NCI-H1694 treated with DMSO at 0.1 percent for 48 hours (cell line): ENCODE measurements around the gene TRPM8.

Experiments used
- DNase-seq: peaks from one replicate; lab custom pipeline; 2025; lab: John Stamatoyannopoulos, UW

The TRPM8 gene

DNA sequence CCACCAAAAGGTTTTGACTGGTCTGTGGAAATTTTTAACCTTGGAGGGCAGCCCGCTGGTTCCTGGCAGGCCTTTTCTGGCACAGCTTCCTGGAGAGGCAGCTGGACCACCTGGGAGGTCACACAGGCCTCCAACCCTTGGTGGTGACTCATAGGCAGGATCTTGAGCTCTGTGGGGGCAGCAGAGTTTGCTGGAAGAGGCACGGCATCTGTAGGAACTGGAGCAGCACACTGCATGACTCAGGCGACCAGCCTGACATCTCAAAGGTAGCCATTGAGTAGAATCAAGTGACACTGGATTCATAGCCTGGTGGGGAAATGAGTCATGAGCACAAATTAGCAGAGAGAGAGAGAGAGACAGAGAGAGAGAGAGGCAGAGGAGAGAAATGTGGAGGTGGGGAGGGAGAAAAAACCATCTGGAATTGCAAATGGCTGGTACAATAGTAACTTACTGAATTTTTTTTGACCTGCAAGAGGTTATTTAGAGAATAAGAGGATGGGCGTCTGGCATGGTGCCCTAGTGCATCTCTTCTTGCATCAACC, 57.4 kb downstream of the TRPM8 start:
- DNase-seq: no peak

DNA sequence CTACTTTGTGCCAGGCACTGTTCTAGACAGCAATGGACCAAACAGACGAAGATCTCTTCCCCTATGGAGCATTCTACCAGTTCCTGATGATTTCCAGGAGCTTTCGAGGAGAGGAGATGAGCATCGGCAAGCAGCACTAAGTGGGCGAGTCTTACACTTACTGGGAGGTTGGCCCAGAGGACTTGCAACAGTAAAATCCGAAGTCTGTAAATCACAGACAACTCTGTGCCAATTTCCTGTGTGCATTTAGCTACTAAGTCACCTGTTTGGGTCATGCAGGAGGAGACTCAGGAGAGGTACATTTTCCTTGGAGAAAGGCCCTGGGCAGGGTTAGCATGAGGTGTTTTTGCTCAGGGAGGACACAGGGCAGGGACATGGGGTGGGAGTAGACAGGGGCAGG, 58.9 kb downstream of the TRPM8 start:
- no peak for DNase-seq

DNA sequence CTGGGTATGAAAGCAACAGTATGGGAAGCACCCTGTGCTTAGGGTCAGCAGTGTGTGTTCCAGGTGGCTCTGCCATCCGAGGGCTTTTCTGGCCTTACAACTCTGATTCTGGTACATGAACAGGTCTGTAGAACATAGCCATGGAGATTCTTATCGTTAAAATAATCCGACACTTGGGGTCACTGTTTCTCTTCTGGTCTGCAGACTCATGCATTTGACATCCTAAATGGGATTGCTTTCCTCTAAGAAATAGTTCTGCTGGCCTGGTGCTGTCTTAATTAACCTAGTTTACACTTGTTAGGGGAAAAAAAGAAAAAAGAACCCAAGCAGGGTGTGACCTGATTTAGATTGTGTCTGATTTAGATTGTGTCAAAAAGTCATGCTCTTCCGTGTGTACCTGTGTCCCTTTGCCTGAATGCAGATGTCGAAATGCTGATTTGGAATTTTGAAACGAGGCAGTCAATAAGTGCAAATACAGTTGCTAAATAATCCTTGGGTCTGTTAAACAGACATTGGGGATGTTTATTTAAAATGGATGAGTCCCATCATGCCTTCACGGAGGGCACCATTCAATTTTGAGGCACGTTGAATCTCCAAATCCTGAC, 59.6 kb downstream of the TRPM8 start:
- peak; percentile 85 for DNase-seq

DNA sequence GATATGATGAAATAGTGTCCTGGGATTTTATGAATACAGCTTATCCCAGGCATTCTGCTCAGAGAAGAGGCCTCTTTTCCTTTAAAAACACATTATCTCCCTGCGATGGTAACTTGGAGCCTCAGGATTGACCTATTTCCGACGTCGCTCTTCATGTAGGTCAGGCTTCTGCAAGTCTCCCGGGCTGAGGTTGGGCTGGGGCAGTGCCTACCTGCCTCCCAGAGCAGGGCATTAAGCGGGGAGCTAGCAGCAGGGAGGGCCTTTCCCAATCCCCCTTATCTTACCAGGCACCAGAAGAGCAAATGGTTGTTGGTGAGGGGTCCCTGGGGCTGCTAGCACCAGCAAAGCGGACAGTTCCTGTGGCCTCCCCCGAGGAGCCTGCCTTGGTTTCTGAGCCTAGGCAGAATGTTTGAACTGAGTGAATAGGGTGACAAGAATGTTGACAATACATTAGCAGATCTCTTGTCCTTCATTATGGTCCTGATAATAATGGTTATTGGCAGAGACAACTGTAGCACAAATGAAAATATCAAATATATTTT, 60.2 kb downstream of the TRPM8 start:
- DNase-seq: no peak

DNA sequence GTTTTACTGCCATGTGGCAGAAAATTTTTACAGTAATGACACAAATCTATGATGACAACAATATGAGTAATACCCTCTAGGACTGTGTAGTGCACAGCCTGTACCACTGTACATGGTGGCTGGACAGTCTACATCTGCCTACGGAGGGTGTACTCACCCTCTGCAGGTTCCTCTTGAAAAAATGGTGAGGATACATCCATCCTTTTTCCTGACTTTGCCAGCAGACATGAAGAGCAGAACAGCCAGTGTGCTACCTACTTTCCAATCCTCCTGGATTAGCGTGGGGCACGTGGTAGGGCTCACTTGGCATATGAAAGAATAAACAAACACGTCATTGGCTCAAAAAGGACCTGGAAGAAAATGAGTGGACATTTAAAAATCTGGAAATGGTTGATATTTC, 62.6 kb downstream of the TRPM8 start:
- DNase-seq: no peak

DNA sequence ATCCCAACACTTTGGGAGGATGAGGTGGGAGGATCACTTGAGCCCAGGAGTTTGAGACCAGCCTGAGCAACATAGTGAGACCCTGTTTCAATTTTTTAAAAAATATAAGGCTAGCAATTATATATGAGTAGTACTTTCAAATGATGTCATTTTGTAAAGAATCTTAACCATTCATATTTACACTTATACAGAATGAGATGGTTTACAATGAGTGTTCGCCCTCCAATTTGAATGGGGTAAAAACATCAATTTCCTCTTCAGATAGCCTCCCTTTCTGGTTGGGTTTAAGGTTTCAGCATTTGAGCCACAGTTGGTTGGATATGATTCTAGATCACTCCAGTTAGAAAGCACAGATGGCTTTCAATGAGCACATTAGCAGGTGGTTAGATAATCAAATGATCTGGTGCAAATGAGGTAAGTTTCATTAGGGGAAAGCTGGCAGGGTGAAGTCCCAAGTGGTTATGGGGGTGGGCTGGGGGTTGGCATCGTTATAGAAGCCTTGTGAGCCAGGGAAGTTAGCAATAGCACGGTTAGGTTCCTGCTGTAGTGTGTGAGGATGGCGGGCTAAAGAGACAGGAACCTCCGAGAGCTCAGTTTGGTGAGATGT, 63.9 kb downstream of the TRPM8 start:
- peak; percentile 98 for DNase-seq

DNA sequence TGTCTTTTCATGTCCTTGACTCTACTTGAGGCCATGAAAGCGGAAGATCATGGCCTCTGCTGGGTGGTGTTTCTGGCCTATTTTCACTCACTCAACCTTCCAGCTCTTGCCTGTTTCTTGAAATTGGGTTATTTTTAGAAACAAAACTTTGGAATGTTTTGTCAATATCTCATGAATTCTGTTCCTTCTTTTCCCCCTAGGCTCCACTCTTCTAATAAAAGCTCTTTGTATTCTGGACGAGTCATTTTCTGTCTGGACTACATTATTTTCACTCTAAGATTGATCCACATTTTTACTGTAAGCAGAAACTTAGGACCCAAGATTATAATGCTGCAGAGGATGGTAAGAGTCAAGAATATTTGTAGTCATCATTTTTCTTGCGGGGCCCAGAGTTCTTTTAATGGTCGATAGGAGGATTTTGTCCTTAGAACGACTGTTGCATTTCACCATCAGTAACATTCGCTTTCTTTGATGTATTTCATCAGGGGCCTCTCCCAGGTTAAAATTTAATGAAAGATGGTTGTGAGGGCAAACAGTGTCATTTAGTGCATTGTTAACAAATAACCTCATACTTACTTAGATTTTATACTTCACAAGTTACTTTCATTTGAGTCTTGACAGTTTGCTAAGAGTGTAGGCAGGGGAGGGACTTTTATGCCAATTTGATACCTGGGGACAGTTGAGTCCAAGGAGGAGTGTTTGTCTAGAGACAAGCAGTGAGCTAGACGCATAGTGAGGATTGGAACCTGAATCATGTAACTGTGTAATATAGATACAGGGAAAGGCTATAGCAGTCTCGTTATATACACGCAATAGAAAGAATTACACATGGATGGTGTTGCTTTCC, 64.6 kb downstream of the TRPM8 start:
- DNase-seq: no peak

DNA sequence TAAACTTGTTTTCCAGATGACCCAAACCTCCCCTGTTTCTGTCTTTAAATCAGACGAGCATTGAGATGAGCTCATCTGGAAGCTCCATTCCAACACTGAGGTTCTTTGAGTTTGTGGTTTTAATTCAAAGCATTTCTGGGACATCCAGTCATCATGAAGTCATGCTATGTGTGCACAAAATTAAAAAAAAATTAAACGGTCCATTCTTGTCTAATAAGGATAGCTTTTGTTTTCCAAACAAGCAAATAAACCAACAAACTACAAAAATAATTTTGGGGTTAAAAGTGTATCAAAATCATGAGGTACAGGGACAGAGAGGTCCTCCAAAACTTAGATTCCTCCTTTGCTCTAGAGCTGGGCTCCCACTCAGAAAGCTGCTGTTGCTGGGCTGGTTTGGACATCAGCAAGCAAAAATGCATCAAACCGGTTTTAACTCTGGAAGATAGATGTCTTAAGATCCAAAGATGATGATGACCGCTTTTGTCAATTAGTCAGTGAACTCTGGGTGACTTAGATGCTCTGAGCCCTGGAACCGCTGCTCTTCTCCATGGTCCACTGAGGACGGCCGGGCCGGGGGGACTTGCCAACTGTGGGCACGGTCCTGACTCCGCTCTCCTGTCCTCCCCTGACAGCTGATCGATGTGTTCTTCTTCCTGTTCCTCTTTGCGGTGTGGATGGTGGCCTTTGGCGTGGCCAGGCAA, 65.4 kb downstream of the TRPM8 start:
- DNase-seq: no peak

DNA sequence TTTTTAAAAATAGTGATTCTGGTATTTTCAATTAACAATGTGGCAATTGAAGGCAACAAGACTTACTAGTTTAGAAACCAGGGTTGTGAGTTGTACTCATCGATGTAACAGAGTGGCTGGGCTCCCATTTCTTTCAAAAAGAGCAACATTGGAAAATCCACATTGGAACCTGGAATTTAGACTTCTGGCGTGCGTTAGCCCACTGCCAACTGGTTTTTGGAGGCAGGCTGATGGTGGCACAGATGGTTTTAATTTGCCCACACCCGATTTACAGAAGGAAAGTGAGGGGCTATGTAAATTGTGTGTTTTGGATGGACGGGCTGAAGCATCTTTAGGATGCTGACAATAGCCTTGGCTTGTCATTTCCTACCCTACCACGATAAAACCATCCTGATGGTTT, 66.3 kb downstream of the TRPM8 start:
- DNase-seq: no peak

DNA sequence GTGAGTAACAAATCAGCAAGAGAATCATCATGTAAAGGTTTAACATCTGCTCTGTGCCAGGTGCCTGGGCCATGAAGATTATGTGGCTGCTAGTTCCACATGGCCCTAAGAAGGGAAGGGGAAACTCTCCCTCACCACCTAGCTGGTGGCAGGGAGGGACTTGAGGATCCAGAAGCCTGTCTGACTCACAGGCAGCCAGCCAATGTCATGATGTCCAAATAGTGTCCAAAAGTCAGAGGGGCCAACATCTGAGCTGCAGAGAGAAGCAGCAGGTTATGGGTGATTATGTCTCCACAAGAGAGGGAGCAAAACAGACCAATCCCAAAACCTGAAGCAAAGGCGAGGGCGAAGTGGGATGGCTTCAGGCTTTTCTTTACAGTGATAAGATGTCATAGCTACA, 71.4 kb downstream of the TRPM8 start:
- no peak for DNase-seq

DNA sequence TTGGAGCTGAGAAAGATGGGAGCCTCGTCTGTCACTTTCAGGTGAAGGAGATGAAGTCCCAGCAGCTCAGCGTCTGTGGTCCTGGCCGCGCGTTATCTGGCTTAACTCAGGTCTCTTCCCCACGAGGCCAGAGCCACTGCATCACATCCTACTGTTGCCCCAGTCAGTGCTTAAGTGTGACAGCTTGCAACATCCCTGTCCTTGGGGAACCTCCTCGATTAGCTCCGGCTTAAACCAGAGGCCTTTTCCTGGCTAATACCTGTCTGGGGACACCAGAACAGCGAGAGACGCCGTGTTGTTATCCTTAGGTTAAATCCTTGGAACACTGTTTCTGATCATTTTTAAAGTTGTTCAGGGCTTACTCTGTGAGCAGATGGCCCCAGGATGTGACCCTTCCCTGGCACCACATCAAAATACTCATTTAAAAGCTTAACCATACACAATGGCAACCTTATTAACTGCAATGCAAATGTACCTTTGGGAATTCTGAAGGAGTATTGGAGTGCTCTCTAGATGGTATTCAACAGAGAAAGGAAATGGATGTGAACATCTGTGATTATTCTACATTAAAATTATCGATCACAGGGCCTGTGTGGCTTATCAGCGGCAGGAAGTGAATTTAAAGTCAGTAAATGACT, 72.2 kb downstream of the TRPM8 start:
- DNase-seq: peak; percentile 67

DNA sequence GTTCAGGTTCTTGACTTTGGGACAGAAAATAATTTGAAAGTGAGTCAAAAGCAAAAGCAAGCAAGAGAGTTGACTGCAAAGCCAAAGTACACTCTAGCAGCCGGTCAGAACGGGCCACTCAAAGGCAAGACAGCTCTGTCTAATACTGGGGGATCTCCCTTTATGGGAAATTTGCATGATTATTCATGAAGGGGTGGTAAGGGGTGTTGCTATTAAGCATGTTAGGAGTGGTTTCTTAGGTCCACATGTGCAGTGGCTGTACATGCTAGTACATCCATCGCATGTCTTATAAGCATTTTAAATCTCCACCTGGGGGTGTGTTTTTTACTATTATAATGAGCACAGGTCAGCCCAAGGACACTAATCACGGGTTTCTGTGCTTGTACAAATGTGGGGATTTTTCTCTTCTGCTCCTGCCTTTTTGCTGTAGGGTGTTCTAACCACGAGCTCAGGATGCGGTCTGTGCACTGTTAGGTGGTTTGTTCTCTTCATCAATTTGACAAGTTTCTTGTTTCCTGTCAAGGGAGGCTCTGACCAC, 73.2 kb downstream of the TRPM8 start:
- no peak for DNase-seq

DNA sequence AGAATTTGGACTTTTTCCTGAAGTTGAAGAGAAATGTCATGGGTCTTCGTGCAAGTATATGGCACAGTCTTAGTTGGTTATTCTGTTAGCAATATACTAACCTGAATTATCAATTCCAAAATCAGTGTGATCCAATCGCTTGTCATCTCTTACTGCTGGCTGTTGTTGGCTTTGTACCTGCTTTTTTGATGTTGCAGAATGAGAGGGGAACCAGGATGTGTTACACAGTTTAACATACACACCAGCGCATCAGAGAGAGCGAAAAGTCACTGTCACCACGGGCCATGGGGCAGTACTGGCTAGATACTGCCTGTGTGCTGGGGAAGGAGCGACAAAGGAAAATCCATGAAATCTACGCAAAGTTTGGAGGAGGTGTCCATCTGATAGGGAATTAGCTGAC, 74.0 kb downstream of the TRPM8 start:
- DNase-seq: no peak

DNA sequence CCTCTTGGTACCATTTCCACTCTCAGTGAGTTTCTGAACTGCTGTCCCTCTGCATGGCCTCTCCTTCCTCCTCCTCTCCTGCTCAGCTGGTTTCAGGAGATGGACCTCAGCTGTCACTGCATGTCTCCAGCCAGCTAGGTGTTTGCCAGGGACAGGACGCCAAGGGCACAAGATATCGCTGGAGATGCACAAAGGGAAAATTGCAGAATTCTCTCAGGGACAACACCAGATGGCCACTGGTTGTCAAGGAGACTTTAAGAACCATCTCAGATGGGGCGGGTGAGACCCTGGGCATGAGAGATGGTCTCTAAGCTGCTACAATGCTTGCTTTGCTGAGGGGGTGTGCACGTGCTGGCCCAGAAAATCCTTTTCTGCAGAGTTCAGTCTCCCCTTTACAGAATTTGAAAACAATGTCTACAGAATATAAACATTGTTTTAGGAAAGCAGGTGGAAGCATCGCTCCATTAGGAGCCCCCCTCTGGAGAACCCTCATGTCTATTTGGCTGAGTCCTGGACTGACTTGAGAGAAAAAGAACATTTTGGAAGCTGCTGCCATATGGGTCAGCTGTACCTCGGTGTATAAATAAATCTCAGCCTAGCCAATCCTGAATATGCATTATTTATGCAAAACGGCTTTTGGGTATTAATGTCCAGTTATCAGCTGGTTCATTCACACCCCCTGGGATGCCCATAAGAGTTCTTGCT, 75.5 kb downstream of the TRPM8 start:
- DNase-seq: no peak

DNA sequence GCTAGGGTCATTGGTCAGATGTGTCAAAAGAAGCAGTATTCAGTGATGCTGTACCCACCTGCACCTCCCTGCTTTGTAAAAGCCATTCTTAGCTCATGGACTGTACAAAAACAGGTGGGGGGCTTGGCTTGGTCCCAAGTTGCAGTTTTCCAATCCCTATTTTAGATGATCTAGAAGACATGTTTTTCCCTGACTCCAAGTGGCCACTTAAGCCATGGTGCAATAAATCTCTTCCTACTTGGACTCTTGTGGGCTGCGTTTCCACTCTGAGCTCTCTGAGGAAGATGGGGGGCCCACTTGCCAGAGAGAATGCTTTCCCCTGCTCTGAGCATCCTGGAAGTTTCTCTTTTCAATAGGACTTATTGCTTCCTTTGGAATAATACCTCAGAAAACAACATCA, 76.3 kb downstream of the TRPM8 start:
- DNase-seq: no peak

DNA sequence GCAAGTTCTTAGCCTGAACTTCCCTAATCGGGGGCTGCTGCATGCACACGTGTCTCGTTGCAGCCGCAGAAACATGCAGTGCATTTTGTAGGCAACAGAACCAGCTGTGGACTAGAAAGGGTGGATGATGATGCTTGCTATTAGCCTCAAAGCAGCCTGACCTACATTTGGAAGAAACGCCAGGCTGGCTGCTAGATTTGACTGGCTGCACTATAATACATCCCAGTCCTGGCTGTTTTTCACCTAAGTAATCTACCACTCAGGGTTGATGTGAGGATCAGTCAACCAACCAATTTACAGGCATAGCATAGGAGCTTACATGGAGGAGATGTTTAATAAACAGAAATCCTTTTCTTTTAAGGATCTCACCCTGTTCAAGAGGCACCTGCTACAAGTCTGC, 77.0 kb downstream of the TRPM8 start:
- no peak for DNase-seq

DNA sequence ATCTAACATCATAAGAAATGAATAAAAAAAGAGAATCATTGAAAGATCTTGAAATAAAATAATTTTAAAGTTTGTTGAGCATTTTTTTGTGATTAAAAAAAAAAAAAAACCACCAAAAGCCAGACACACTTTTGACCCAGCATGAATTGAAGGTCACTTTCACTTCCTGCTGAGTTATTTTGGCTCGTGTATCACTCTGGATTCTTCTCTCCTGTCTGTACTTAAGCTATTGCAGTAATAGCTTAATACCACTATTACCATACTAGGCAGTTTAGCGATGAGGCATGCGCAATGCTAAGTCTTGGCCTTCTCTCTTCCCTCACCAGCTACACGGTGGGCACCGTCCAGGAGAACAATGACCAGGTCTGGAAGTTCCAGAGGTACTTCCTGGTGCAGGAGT, 78.8 kb downstream of the TRPM8 start:
- no peak for DNase-seq

DNA sequence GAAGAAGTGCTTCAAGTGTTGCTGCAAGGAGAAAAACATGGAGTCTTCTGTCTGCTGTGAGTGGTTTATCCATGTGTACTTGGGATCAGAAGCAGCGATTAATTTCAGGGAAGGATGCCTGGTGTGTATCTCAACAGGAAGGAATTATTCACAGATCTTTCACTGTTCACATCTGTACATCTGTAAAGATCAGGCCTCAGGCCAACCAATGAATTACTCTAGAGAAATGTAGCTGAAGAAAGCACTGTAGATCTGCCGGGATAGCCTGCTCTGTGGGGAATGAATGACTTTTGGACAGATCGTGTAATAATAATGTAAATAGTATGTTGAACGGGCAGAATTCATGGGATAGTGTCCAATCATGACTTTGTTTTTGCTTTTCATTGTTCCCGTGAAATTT, 79.3 kb downstream of the TRPM8 start:
- DNase-seq: no peak

DNA sequence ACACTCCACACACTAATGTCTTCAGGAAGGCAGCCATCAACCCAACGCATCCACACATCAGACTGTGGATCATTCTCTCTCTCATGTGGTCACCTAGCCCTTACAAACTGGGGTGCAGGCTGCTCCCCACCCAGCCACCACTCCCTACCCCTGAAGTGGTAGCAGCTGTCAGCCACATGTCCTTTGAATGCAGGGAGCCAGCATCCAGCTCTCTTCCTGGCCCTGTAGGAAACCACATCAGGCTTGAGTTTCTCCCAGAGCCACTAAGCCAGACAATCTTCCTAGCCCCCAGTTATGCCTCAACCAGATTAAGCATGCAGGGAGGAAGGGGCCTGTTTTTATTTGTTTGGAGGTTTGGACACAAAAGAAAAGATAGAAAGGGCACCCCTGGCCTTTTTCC, 80.5 kb downstream of the TRPM8 start:
- DNase-seq: no peak

DNA sequence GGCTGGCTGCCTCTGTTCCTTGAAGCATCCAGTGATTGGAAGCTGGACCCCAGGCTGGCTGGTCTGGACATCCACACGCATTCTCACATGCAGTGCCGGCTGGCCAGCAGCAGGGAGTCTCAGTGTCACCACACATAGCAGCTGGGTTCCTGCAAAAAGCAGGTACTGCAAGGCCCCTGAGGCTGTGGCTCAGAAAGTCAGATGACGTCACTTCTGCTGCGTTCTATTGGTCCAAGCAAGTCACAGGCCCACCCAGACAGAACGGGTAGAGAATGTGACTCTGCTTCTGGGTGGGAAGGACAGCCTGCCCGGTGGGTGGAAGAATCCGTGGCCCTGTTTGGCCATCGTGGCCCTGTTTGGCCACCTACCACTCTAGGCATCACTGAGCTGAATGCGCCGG, 82.0 kb downstream of the TRPM8 start:
- no peak for DNase-seq
